K562 (cell line): Measurements from ENCODE around the gene SAP30L. TPM values are rescaled to one million over a fixed set of nuclear protein-coding genes. Genes with fewer than 3 reads are reported as not detected.

Experiments
- BMI1 ChIP-seq: fragments of 150-350 bp; IDR thresholded peaks from 2 replicates; pipeline ENCODE4 v1.6.1; 2014; ENCODE audit warnings: low read length
- CEBPG ChIP-seq, 3 experiments: fragments of 200-800 bp in 1 of 3; sonication (Bioruptor generic) in 1 of 3; sonication (generic) in 1 of 3; formaldehyde crosslinking in 1 of 3; IDR thresholded peaks in 2 of 3; conservative IDR thresholded peaks in 1 of 3; 2 replicates each; pipeline versions ENCODE4 v1.6.1 to v1.8.0; 2016 to 2022; ENCODE audit warnings: missing compliant biosample characterization in 2 of 3, missing genetic modification characterization in 2 of 3, mild to moderate bottlenecking in 1 of 3, missing genetic modification reagents in 1 of 3
- ESRRA ChIP-seq: fragments of 450-650 bp; IDR thresholded peaks from 2 replicates; pipeline ENCODE4 v1.6.1; 2014; ENCODE audit warnings: low read depth, mild to moderate bottlenecking, moderate library complexity, borderline replicate concordance
- GABPB2 ChIP-seq: fragments of 250-450 bp; sonication (Bioruptor Pico); conservative IDR thresholded peaks from 2 replicates; pipeline ENCODE4 v1.5.1; 2021; ENCODE audit warnings: mild to moderate bottlenecking
- HDAC3 ChIP-seq: fragments of 450-650 bp; IDR thresholded peaks from 2 replicates; pipeline ENCODE4 v1.6.1; 2018; ENCODE audit warnings: borderline replicate concordance, mild to moderate bottlenecking, moderate library complexity; ENCODE audit not compliant: partially characterized antibody
- HEY1 ChIP-seq: fragments of 250-450 bp; sonication (Bioruptor Pico); IDR thresholded peaks from 2 replicates; pipeline ENCODE4 v1.5.0; 2020; ENCODE audit warnings: mild to moderate bottlenecking, moderate library complexity, borderline replicate concordance
- LARP7 ChIP-seq: fragments of 450-650 bp; IDR thresholded peaks from 2 replicates; pipeline ENCODE4 v1.6.1; 2016
- MECOM ChIP-seq: fragments of 250-450 bp; sonication (Bioruptor Pico); IDR thresholded peaks from 2 replicates; pipeline ENCODE4 v1.8.0; 2022; ENCODE audit warnings: inconsistent platforms
- MYNN ChIP-seq, 2 experiments: sonication (generic); formaldehyde crosslinking in 1 of 2; IDR thresholded peaks; 2 replicates each; pipeline versions ENCODE4 v1.5.0 to v1.6.1; 2016 to 2020; ENCODE audit warnings: antibody characterized with exemption in 1 of 2, missing genetic modification reagents in 1 of 2
- PHF20 ChIP-seq: fragments of 450-650 bp; IDR thresholded peaks from 2 replicates; pipeline ENCODE4 v1.6.1; 2018; ENCODE audit not compliant: partially characterized antibody
- PTBP1 ChIP-seq: fragments of 200-400 bp; formaldehyde crosslinking; IDR thresholded peaks from 2 replicates; pipeline ENCODE4 v1.6.1; 2017; ENCODE audit warnings: low read depth, low read length
- TEAD2 ChIP-seq: fragments of 450-650 bp; IDR thresholded peaks from 2 replicates; pipeline ENCODE4 v1.6.1; 2016; ENCODE audit warnings: missing genetic modification characterization, control low read depth, missing compliant biosample characterization
- TRIM24 ChIP-seq, 2 experiments: fragments of 450-650 bp; IDR thresholded peaks; 2 replicates each; pipeline ENCODE4 v1.6.1; 2016
- ZNF217 ChIP-seq: sonication (generic); formaldehyde crosslinking; IDR thresholded peaks from 2 replicates; pipeline ENCODE4 v1.8.0; 2022; ENCODE audit warnings: mild to moderate bottlenecking, missing genetic modification reagents
- ZNF311 ChIP-seq: fragments of 250-450 bp; sonication (Bioruptor Pico); IDR thresholded peaks from 2 replicates; pipeline ENCODE4 v1.4.0; 2020; ENCODE audit warnings: mild to moderate bottlenecking, moderate library complexity
- ZNF354B ChIP-seq: fragments of 250-450 bp; sonication (Bioruptor Pico); IDR thresholded peaks from 2 replicates; pipeline ENCODE4 v1.4.0; 2020
- ZNF561 ChIP-seq: fragments of 450-650 bp; formaldehyde crosslinking; conservative IDR thresholded peaks from 2 replicates; pipeline ENCODE4 v1.4.0; 2020; ENCODE audit warnings: mild to moderate bottlenecking, moderate library complexity
- ZNF586 ChIP-seq: fragments of 450-650 bp; formaldehyde crosslinking; conservative IDR thresholded peaks from 2 replicates; pipeline ENCODE4 v1.4.0; 2020; ENCODE audit warnings: mild to moderate bottlenecking, moderate library complexity
- polyA plus RNA-seq, 8 experiments: library from polyadenylated mRNA; depleted of rRNA in 4 of 8; stranded (reverse) in 5 of 8; unstranded in 3 of 8; fragments of >200 nt; fragmentation: Nextera tagmentation in 2 of 8; fragmentation: Illumina TruSeq in 1 of 8; extraction: Ambion mirVana in 2 of 8; extraction: Trizol in 1 of 8; gene quantifications; 2 replicates each; pipeline versions ENCODE4 v1.2.1 to v1.2.3, GENCODE V29; 2011 to 2014; ENCODE audit warnings: inconsistent platforms in 1 of 8, missing spikeins in 1 of 8
- total RNA-seq, 7 experiments: library from RNA; depleted of rRNA in 6 of 7; stranded (reverse); fragments of >200 nt in 6 of 7; fragmentation: Illumina TruSeq in 2 of 7; extraction: Trizol in 2 of 7; gene quantifications; 2 replicates each; pipeline versions ENCODE4 v1.2.1 to v1.2.3, GENCODE V29; 2011 to 2021; ENCODE audit warnings: low replicate concordance in 1 of 7
- TF ChIP-seq, protein P1 (sequence below): IDR thresholded peaks from 3 replicates; pipeline ENCODE4 v1.6.1; 2011; ENCODE audit warnings: borderline replicate concordance, mild to moderate bottlenecking; ENCODE audit not compliant: insufficient read length, insufficient read depth
- TF ChIP-seq, protein P2 (sequence below): fragments of 250-450 bp; sonication (Bioruptor Pico); IDR thresholded peaks from 2 replicates; pipeline ENCODE4 v1.4.0; 2020
- TF ChIP-seq, protein P3 (sequence below), 2 experiments: IDR thresholded peaks; 2 replicates each; pipeline ENCODE4 v1.6.1; 2012; ENCODE audit warnings: improper control_type of control experiment in 2 of 2, low read depth in 2 of 2, low read length in 2 of 2, borderline replicate concordance in 1 of 2

The SAP30L gene
- total and polyA plus RNA-seq, 9 of the 15 experiments (the other 6 are each of a cell fraction or from before 2014, with no cell fraction given) = 5.1 to 33.6 (median 28.1) TPM

DNA sequence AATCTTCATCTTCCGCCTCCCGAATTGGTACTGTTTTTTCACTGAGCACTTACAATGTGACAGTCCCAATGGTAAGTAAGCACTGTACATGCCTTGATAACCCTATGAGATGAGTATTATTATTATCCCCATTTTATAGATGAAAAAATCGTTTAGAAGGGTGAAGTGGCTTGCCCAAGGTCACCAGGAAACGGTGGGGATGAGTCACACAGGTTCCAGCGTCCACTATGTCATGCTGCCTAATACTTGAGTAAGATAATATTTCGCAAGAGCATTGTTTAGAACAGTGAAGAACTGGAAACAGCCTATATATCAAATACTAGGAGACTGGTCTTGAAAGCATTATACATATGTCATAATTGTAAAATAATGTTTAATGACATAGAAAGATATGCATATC is 19.4 kb downstream of the SAP30L start (continued):
- no peak for TF ChIP-seq PHF20
- no peak for TF ChIP-seq BMI1
- TF ChIP-seq, protein P1, sequence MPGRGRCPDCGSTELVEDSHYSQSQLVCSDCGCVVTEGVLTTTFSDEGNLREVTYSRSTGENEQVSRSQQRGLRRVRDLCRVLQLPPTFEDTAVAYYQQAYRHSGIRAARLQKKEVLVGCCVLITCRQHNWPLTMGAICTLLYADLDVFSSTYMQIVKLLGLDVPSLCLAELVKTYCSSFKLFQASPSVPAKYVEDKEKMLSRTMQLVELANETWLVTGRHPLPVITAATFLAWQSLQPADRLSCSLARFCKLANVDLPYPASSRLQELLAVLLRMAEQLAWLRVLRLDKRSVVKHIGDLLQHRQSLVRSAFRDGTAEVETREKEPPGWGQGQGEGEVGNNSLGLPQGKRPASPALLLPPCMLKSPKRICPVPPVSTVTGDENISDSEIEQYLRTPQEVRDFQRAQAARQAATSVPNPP = no peak
- TF ChIP-seq ZNF586 (CRISPR knock-in tag) = no peak
- TF ChIP-seq HDAC3 = no peak
- 0 out of 2 replicates have a peak, but pooled peaks have one; percentile 24 for TF ChIP-seq CEBPG (CRISPR knock-in tag; IDR thresholded peaks at IDR 0.05)
- peak; percentile 89 to 93 for TF ChIP-seq CEBPG (tag; conservative IDR thresholded peaks at IDR 0.05 in 1 of 2, IDR thresholded peaks at IDR 0.05 in 1 of 2)
- no peak for TF ChIP-seq HEY1 (CRISPR knock-in tag)
- no peak for TF ChIP-seq ZNF311 (CRISPR knock-in tag)
- TF ChIP-seq TRIM24 (IDR thresholded peaks at IDR 0.05) = peak in 1 of 2 experiments; percentile 49; a peak in 1 of 4 replicates
- no peak for TF ChIP-seq LARP7
- no peak for TF ChIP-seq ZNF561 (CRISPR knock-in tag)
- TF ChIP-seq ESRRA = peak; percentile 98
- no peak for TF ChIP-seq ZNF217 (CRISPR knock-in tag)
- TF ChIP-seq MYNN (IDR thresholded peaks at IDR 0.05) = no peak
- no peak for TF ChIP-seq MYNN (CRISPR knock-in tag; IDR thresholded peaks at IDR 0.05)
- TF ChIP-seq ZNF354B = no peak
- TF ChIP-seq, protein P2, sequence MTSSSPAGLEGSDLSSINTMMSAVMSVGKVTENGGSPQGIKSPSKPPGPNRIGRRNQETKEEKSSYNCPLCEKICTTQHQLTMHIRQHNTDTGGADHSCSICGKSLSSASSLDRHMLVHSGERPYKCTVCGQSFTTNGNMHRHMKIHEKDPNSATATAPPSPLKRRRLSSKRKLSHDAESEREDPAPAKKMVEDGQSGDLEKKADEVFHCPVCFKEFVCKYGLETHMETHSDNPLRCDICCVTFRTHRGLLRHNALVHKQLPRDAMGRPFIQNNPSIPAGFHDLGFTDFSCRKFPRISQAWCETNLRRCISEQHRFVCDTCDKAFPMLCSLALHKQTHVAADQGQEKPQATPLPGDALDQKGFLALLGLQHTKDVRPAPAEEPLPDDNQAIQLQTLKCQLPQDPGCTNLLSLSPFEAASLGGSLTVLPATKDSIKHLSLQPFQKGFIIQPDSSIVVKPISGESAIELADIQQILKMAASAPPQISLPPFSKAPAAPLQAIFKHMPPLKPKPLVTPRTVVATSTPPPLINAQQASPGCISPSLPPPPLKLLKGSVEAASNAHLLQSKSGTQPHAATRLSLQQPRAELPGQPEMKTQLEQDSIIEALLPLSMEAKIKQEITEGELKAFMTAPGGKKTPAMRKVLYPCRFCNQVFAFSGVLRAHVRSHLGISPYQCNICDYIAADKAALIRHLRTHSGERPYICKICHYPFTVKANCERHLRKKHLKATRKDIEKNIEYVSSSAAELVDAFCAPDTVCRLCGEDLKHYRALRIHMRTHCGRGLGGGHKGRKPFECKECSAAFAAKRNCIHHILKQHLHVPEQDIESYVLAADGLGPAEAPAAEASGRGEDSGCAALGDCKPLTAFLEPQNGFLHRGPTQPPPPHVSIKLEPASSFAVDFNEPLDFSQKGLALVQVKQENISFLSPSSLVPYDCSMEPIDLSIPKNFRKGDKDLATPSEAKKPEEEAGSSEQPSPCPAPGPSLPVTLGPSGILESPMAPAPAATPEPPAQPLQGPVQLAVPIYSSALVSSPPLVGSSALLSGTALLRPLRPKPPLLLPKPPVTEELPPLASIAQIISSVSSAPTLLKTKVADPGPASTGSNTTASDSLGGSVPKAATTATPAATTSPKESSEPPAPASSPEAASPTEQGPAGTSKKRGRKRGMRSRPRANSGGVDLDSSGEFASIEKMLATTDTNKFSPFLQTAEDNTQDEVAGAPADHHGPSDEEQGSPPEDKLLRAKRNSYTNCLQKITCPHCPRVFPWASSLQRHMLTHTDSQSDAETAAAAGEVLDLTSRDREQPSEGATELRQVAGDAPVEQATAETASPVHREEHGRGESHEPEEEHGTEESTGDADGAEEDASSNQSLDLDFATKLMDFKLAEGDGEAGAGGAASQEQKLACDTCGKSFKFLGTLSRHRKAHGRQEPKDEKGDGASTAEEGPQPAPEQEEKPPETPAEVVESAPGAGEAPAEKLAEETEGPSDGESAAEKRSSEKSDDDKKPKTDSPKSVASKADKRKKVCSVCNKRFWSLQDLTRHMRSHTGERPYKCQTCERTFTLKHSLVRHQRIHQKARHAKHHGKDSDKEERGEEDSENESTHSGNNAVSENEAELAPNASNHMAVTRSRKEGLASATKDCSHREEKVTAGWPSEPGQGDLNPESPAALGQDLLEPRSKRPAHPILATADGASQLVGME (CRISPR knock-in tag) = no peak
- TF ChIP-seq MECOM (CRISPR knock-in tag) = no peak
- TF ChIP-seq PTBP1 = no peak
- no peak for TF ChIP-seq GABPB2 (CRISPR knock-in tag)
- no peak for TF ChIP-seq TEAD2 (tag)
- TF ChIP-seq, protein P3, sequence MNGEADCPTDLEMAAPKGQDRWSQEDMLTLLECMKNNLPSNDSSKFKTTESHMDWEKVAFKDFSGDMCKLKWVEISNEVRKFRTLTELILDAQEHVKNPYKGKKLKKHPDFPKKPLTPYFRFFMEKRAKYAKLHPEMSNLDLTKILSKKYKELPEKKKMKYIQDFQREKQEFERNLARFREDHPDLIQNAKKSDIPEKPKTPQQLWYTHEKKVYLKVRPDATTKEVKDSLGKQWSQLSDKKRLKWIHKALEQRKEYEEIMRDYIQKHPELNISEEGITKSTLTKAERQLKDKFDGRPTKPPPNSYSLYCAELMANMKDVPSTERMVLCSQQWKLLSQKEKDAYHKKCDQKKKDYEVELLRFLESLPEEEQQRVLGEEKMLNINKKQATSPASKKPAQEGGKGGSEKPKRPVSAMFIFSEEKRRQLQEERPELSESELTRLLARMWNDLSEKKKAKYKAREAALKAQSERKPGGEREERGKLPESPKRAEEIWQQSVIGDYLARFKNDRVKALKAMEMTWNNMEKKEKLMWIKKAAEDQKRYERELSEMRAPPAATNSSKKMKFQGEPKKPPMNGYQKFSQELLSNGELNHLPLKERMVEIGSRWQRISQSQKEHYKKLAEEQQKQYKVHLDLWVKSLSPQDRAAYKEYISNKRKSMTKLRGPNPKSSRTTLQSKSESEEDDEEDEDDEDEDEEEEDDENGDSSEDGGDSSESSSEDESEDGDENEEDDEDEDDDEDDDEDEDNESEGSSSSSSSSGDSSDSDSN (IDR thresholded peaks at IDR 0.05; ENCODE audit: borderline replicate concordance in 1 of 2, low read depth in 2 of 2, low read length in 2 of 2) = no peak
